Endothelial cell of umbilical vein (primary cell): ENCODE measurements around the gene FMO5. TPM values are rescaled to one million over a fixed set of nuclear protein-coding genes. Genes with fewer than 3 reads are reported as not detected.

ENCODE experiments used
- BruUV-seq: library from RNA; stranded (reverse); fragments of 400-500 nt; replicated peaks from 2 replicates; lab custom pipeline; 2021; lab: Mats Ljungman, UMichigan
- CTCF ChIA-PET: fragments of 300-600, 350-600 bp; sonication (Branson Sonifier 250); formaldehyde crosslinking; loops from one replicate; lab custom pipeline; 2021; ENCODE audit warnings: antibody characterized with exemption, inconsistent platforms; lab: Charles Lee
- POLR2A ChIA-PET: fragments of 300-600, 350-600 bp; sonication (Branson Sonifier 250); formaldehyde crosslinking; loops from one replicate; lab custom pipeline; 2021; ENCODE audit warnings: antibody characterized with exemption, inconsistent platforms; lab: Charles Lee
- DNase-seq: peaks from one replicate; pipeline ENCODE4 v3.0.0-alpha.2; 2011; ENCODE audit warnings: low read depth, low spot score
- FAIRE-seq: peaks from 2 replicates; lab custom pipeline; 2011; peaks lifted over from hg19 to GRCh38; lab: Jason Lieb, UNC
- H2AFZ ChIP-seq: 2 replicates; pipeline ENCODE4 v1.6.0; 2012; ENCODE audit warnings: low read depth, low read length, control low read depth, inconsistent platforms
- H3K27ac ChIP-seq: 2 replicates; pipeline ENCODE4 v1.5.1; 2011; ENCODE audit warnings: low read depth, mild to moderate bottlenecking, control low read depth, low read length, moderate library complexity; ENCODE audit not compliant: insufficient read depth
- H3K27me3 ChIP-seq, 2 experiments: 2 replicates each; pipeline versions ENCODE4 v1.6.0 to v1.6.1; 2011; ENCODE audit warnings: low read length in 2 of 2, mixed read lengths in 1 of 2; ENCODE audit not compliant: control insufficient read depth in 2 of 2, insufficient read depth in 2 of 2
- H3K36me3 ChIP-seq, 2 experiments: 2 replicates in 1 of 2; 3 replicates in 1 of 2; pipeline ENCODE4 v1.5.1; 2011; ENCODE audit warnings: low read length in 2 of 2, mild to moderate bottlenecking in 1 of 2, moderate library complexity in 1 of 2; ENCODE audit not compliant: control insufficient read depth in 2 of 2, insufficient read depth in 2 of 2; ENCODE audit errors: extremely low read depth in 1 of 2
- H3K4me1 ChIP-seq: 3 replicates; pipeline ENCODE4 v1.5.1; 2011; ENCODE audit warnings: mild to moderate bottlenecking, low read length; ENCODE audit not compliant: control insufficient read depth, insufficient read depth; ENCODE audit errors: extremely low read depth
- H3K4me2 ChIP-seq: 2 replicates; pipeline ENCODE4 v1.6.1; 2011; ENCODE audit warnings: low read length, control low read depth, mixed read lengths; ENCODE audit not compliant: insufficient read depth
- H3K4me3 ChIP-seq, 3 experiments: fragments of 200-600 bp in 1 of 3; sonication (generic), shearing (Covaris generic) in 1 of 3; replicated peaks in 1 of 3; 2 replicates each; pipeline ENCODE4 v1.5.1; 2011 to 2016; ENCODE audit warnings: control low read depth in 3 of 3, low read length in 3 of 3, mild to moderate bottlenecking in 2 of 3, inconsistent platforms in 1 of 3, low read depth in 1 of 3, moderate library complexity in 1 of 3; ENCODE audit not compliant: insufficient read depth in 1 of 3
- H3K79me2 ChIP-seq: 2 replicates; pipeline ENCODE4 v1.6.0; 2012; ENCODE audit warnings: low read length, inconsistent platforms; ENCODE audit not compliant: control insufficient read depth, insufficient read depth
- H3K9ac ChIP-seq: replicated peaks from 2 replicates; pipeline ENCODE3; 2011; ENCODE audit warnings: low read length, control low read depth; ENCODE audit not compliant: insufficient read depth; ENCODE audit errors: extremely low read depth
- H3K9me1 ChIP-seq: replicated peaks from 3 replicates; pipeline ENCODE4 v1.6.0; 2011; ENCODE audit warnings: mild to moderate bottlenecking, low read length; ENCODE audit not compliant: control insufficient read depth, insufficient read depth; ENCODE audit errors: extremely low read depth
- H3K9me3 ChIP-seq: replicated peaks from 2 replicates; pipeline ENCODE4 v1.5.1; 2012; ENCODE audit warnings: low read length, inconsistent platforms; ENCODE audit not compliant: control insufficient read depth, insufficient read depth
- H4K20me1 ChIP-seq: replicated peaks from 2 replicates; pipeline ENCODE3; 2011; ENCODE audit warnings: mild to moderate bottlenecking, low read length; ENCODE audit not compliant: control insufficient read depth, insufficient read depth; ENCODE audit errors: extremely low read depth
- EZH2 ChIP-seq: IDR thresholded peaks from 2 replicates; pipeline ENCODE4 v1.6.1; 2012; ENCODE audit warnings: borderline replicate concordance, low read depth, mild to moderate bottlenecking, moderate library complexity, low read length, inconsistent platforms; ENCODE audit not compliant: severe bottlenecking
- FOS ChIP-seq: IDR thresholded peaks from 2 replicates; pipeline ENCODE4 v1.6.1; 2011; ENCODE audit warnings: mild to moderate bottlenecking, low read length, moderate library complexity, borderline replicate concordance; ENCODE audit not compliant: insufficient read depth
- GATA2 ChIP-seq: IDR thresholded peaks from 2 replicates; pipeline ENCODE4 v1.7.0; 2011; ENCODE audit warnings: low read depth, mild to moderate bottlenecking, moderate library complexity, mixed read lengths, low read length; ENCODE audit not compliant: insufficient read length, insufficient read depth
- JUN ChIP-seq: IDR thresholded peaks from 2 replicates; pipeline ENCODE4 v1.6.1; 2011; ENCODE audit warnings: borderline replicate concordance, low read depth; ENCODE audit not compliant: insufficient read length, insufficient read depth
- MYC ChIP-seq: IDR thresholded peaks from one replicate; pipeline ENCODE4 v1.6.1; 2011; ENCODE audit warnings: mild to moderate bottlenecking, low read depth, low read length
- POLR2A ChIP-seq: IDR thresholded peaks from 2 replicates; pipeline ENCODE4 v1.6.1; 2012; ENCODE audit warnings: low read depth, mild to moderate bottlenecking, control low read depth, low read length
- POLR2AphosphoS5 ChIP-seq: IDR thresholded peaks from 2 replicates; pipeline ENCODE4 v1.6.1; 2012; ENCODE audit warnings: low read depth, mild to moderate bottlenecking, control low read depth, low read length, moderate library complexity; ENCODE audit not compliant: insufficient read depth
- dilution Hi-C: fragments of 300-500 bp; cut with MboI; formaldehyde crosslinking; loops from one replicate; pipeline ENCODE4 v1.15.0; 2019; ENCODE audit warnings: low sequenced_read_pairs; ENCODE audit not compliant: extremely low pct_ligation_motif_present
- intact Hi-C: fragments of 100-400 bp; cut with micrococcal nuclease; formaldehyde crosslinking; loops from one replicate; pipeline ENCODE4 v1.10.0; 2022
- polyA plus RNA-seq, 4 experiments: library from polyadenylated mRNA; depleted of rRNA in 3 of 4; stranded (reverse) in 3 of 4; unstranded in 1 of 4; fragments of >200 nt; gene quantifications; 2 replicates each; pipeline versions ENCODE4 v1.2.1 to v1.2.3, GENCODE V29; 2011 to 2012; ENCODE audit warnings: missing spikeins in 1 of 4
- total RNA-seq: library from RNA; stranded (reverse); gene quantifications from 2 replicates; pipeline ENCODE4 v1.2.3, GENCODE V29; 2021
- TF ChIP-seq, protein P1 (sequence below): IDR thresholded peaks from 2 replicates; pipeline ENCODE4 v1.6.1; 2011; ENCODE audit not compliant: insufficient read depth, insufficient read length
- TF ChIP-seq, protein P2 (sequence below), 2 donors: IDR thresholded peaks; 1 replicate in 1 of 2; 2 replicates in 1 of 2; pipeline ENCODE4 v1.5.1; 2011; ENCODE audit warnings: low read length in 2 of 2, mild to moderate bottlenecking in 2 of 2, moderate library complexity in 2 of 2, control low read depth in 1 of 2, inconsistent platforms in 1 of 2, low read depth in 1 of 2; ENCODE audit not compliant: insufficient read depth in 1 of 2; ENCODE audit errors: extremely low read depth in 1 of 2

The FMO5 gene
- total and polyA plus RNA-seq, 2 donors (not counting 3 experiments of a cell fraction or from before 2014, with no cell fraction given) = 0.48 to 0.60 TPM

DNA sequence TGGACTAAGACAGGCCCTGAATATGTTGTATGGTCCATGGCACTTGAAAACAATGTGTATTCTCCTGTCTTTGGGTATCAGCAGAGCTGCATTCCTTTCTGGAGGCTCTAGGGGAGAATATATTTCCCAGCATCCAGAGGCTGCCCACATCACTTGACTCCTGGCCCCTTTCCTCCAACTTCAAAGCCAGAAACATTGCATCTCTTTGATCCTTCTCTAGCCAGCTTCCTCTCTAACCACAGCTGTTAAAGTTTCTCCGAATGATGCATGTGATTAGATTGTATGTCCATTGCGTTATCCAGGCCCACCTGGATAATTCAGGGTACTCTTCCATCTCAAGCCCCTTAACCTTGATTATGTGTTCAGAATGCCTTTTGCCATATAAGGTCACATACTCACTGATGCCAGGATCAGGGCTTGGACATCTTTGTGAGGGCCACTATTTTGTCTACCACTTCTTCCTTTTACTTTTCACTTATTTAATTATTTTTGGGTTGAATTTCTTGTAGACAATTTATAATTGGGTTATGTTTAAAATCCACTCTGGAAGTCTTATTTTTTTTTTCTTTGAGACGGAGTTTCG, 22.6 kb upstream of the FMO5 start:
- Histone ChIP-seq H3K4me3 (no peak overlapping the region), H4K20me1 (no peaks in the 10 kb centered on the region), H3K9ac (no peak overlapping the region), H3K79me2 (peaks cover 88% of the 10 kb centered on the region), H3K9me3 (no peaks in the 10 kb centered on the region), H3K4me2 (no peak overlapping the region), H3K27me3 (no peaks in the 10 kb centered on the region), H3K9me1 (no peaks in the 10 kb centered on the region), H3K36me3 (no peaks in the 10 kb centered on the region), H3K27ac (no peak overlapping the region), H2AFZ (no peak overlapping the region), H3K4me1 (peaks cover 7% of the 10 kb centered on the region)
- intact Hi-C loops (no loop called here), dilution Hi-C loops (no loop called here)
- POLR2A ChIA-PET = no interaction called here
- DNase-seq = no peak
- no peak for TF ChIP-seq JUN
- no peak for TF ChIP-seq POLR2AphosphoS5
- TF ChIP-seq, protein P1, sequence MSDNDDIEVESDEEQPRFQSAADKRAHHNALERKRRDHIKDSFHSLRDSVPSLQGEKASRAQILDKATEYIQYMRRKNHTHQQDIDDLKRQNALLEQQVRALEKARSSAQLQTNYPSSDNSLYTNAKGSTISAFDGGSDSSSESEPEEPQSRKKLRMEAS = no peak
- no peak for TF ChIP-seq POLR2A
- no peak for TF ChIP-seq GATA2
- no peak for TF ChIP-seq FOS
- TF ChIP-seq MYC = no peak
- no peak for TF ChIP-seq EZH2
- TF ChIP-seq, protein P2, sequence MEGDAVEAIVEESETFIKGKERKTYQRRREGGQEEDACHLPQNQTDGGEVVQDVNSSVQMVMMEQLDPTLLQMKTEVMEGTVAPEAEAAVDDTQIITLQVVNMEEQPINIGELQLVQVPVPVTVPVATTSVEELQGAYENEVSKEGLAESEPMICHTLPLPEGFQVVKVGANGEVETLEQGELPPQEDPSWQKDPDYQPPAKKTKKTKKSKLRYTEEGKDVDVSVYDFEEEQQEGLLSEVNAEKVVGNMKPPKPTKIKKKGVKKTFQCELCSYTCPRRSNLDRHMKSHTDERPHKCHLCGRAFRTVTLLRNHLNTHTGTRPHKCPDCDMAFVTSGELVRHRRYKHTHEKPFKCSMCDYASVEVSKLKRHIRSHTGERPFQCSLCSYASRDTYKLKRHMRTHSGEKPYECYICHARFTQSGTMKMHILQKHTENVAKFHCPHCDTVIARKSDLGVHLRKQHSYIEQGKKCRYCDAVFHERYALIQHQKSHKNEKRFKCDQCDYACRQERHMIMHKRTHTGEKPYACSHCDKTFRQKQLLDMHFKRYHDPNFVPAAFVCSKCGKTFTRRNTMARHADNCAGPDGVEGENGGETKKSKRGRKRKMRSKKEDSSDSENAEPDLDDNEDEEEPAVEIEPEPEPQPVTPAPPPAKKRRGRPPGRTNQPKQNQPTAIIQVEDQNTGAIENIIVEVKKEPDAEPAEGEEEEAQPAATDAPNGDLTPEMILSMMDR (IDR thresholded peaks at IDR 0.05; ENCODE audit: extremely low read depth in 1 of 2, insufficient read depth in 1 of 2, low read depth in 1 of 2, low read length in 2 of 2) = no peak
- no peak for FAIRE-seq
- BruUV-seq = no TSS peak
- CTCF ChIA-PET = interaction anchor here (1.2 to 1.3 kb wide), 2 partner anchors 25 to 74 kb away, joined by 3 to 4 read pairs; no protein-coding TSS in a partner anchor
